Dedifferentiated amniotic fluid mesenchymal stem cell (primary cell): ENCODE results near the gene TM4SF4.

Experiments used
- DNase-seq: peaks from one replicate; pipeline ENCODE4 v3.0.0-alpha.2; 2016; ENCODE audit errors: extremely low spot score

TM4SF4 gene

DNA sequence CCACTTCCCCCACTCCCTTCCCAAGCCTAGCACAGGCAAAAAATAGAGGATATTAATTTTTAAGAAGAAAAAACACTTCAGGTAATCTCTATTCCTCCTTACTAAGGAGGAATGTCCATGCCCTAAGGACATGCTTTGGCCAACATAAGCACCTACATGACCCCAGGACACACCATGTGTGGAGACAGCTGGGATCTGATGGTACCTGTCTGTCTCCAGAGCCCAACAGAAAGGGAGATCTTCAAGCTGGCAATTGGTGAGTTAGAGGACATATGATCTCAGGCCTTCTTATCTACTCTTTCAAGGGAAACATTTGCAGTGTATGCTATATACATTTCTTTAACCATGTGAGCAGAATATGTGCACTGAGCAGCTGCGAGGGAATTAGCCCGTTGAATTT is 7.0 kb downstream of the TM4SF4 start:
- DNase-seq: no peak

DNA sequence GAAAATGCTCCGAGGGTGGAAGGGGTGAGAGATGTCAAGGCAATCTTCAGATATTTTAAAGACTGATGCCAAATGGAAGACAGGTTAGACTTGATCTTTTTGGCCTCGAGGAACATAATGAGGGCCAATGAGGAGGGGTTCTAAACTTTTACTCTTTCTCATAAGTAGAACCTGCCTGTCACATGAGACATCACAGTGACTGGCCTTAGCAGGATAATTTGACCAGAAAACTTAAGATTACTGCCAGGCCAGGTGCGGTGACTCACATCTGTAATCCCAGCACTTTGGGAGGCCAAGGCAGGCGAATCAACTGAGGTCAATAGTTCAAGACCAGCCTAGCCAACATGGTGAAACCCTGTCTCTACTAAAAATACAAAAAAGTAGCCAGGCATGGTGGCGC is 12.2 kb downstream of the TM4SF4 start:
- DNase-seq: no peak

DNA sequence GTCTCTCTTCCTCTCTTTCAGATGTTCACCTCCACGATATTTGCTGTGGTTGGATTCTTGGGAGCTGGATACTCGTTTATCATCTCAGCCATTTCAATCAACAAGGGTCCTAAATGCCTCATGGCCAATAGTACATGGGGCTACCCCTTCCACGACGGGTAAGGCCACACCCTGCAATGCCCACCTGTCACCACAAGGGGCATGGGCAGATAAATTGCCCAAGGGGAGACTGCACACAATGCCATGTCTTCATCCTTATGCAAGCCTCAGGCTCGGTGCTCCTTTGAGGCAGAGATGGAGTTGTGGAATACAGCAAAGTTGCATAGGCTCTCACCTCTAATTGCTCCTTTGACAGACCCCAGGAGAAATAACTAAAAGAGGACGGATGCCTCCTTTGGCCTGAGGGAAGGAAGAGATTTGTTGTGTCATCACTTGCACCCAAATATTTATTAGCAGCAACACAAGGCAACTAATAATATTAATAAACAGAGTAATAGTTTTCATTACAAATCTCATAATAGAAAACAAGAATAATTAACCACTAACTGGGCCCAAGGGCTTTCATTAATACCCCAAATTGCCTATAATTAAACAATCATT is 13.2 kb downstream of the TM4SF4 start:
- DNase-seq: no peak

DNA sequence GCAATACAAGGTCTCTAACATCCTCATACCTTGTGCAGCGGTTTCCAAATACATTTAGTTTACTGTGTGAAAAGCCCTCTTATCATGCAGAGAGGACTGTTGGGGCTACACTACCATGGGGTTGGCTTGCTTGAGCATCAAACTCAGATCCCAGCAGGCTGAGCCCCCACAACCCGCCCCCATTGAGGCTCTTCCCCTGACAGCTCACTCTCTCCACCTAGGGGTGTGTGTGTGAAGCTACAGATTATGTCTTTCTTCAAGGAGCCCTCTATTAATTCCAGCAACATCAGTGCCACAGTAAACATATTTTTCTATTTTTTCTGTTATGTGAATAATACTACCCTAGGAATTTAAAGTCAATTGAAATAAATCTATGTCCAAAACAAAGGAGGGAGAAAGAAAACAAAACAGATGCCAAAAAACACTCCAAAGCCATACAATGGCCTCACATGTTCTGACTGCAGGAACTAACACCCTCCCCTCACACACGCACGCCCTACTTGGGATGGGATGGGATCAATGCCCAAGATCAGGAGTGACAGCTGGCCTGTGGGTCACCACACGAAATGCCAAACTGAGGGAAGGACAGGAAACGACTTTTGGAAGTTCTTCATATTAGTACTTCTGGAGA is 14.7 kb downstream of the TM4SF4 start:
- DNase-seq: no peak

DNA sequence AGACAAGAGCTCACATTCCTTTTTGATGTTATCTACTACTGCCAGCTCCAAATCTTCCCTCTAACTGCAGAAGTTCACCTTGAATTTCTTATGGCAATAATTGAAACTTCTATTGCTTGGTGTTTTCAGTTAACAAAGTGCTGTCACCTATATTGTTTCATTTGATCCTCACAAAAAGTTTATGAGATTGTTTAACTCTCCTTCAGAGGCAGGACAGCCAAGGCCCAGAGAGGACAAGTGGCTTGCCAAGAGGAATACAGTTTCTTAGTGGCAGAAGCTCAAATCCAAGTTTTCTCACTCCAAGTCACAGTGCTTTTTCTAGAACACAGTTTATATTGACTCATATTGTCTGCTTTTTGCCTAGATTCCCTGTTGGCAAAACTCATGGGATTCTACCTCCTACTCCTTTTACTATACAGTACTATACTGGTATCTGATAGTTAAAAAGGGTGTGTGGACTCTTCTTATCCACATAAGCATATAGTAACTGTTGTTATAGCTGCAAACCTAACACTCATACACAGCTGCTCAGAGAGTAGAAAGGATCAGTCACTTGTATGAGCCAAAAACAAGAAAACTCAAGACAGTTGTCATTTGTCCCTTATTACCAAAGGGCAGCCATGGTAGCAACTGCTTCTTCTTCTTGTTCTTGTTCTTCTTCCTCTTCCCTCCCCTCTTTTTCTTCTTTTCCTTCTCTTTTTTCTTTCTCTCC is 15.9 kb downstream of the TM4SF4 start:
- no peak for DNase-seq

DNA sequence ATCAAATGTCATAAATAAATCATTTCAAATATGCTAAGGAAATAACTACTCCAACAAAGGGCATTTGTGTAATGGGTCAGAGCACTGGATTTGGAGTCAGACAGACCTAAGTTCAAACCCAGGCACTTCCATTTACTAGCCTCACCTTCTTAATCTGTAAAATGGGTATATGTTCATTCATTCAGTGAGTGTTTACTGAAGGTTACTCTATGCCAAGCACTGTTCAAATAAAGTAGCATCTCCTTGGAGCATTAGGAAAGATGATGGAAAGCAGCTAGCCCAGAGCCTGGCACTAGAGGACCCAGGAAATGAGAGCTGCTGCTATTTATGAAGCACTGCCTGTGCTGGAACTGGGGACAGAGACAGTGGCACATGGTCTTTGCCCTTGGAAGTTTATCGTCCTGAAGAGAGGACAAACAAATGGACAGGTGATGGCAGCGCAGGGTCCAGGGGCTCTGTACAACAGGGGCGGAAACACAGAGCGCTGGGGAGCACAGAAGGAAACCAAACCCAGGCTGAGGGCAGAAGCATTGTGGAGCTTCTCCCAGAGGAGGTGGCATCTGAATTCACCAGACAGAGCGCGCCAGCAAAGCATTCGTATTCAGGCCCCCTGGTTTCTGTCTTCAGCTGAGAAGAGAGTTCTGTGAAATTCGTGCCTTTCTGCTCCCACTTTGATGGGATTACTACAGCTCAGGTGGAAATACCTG is 19.0 kb downstream of the TM4SF4 start:
- DNase-seq: no peak

DNA sequence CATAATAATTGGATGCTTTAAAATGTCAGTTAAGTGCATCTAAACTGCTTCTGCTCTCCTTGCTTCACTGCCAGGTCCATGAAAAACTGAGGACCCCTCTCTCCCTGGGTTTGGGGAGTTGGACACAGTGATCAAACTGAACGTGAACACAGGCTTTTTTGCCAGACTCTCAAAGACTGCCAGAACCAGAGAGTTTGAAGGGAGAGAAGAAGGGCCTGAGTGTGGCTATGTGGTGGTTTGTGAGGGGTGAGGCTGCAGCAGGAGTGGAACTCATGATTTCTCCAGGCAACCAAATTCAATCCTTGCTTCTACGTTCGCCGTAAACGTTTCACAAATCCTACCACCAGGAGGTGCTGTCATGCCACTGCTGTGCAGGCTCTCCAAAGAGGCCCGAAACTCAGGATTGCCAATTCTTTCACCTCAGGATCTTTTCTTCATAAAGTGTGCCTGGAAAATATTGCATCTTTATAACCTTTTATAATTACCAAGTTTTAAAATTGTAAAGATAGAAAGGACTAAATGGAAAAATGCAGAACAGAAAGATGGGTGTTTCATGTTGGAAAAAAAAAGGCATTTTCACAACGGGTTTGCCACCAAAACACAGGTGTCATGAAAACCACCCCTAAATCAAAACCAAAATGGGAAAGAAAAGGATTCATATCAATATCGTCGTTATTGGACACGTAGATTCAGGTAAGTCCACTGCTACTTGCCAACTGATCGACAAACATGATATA is 19.7 kb downstream of the TM4SF4 start:
- peak; percentile 56 for DNase-seq

DNA sequence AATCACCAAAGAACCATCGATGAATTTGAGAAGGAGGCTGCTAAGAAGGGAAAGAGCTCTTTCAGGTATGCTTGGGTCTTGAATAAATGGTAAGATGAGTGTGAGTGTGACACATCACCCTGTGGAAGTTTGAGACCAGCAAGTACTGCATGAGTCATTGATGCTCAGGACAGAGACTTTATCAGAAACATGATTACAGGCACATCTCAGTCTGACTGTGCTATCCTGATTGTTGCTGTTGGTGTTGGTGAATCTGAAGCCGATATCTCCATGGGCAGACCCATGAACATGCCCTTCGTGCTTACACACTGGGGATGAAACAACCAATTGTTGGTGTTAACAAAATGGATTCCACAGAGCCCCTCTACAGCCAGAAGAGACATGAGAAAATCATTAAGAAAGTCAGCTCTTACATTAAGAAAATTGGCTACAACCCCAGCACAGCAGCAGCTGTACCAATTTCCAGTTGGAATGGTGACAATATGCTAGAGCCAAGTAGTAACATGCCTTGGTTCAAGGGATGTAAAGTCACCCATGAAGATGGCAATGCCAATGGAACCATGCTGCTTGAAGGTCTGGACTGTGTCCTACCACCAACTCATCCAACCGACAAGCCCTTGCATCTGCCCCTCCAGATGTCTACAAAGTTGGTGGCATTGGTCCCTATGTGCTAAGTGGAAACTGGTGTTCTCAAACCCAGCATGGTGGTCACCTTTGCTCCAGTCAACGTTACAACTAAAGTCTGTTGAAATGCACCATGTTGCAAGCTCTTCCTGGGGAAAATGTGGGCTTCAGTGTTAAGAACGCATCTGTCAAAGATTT is 20.5 kb downstream of the TM4SF4 start:
- no peak for DNase-seq

DNA sequence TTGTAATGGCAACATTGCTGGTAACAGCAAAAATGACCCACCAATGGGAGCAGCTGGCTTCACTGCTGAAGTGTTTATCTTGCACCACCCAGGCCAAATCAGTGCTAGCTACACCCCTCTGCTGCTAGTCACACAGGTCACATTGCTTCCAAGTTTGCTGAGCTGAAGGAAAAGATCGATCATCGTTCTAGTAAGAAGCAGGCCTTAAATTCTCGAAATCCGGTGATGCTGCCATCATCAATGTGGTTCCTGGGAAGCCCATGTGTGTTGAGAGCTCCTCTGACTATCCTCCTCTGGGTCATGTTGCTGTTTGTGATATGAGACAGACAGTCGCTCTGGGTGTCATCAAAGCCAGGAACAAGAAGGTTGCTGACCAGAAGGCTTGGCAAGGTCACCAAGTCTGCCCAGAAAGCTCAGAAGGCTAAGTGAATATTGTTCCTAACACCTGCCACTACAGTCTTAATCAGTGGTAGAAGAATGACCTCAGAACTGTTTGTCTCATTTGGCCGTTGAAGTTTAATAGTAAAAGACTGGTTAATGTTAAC is 21.2 kb downstream of the TM4SF4 start:
- DNase-seq: no peak

DNA sequence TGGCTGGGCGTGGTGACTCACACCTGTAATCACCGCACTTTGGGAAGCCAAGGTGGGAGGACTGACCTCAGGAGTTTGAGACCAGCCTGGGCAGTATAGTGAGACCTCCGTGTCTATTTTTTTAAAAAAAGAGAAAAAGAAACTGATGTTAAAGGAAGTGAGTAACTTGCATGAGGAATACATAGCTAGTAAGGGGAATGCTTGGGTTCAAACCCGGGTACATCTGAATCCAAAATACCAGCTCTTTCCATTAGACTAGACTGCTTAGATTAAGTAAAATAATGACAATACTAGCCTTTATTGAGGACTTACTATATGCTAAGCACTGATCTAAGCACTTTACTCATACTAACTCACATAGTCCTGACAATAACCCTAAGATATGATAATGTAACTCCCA is 22.4 kb downstream of the TM4SF4 start:
- DNase-seq: no peak

DNA sequence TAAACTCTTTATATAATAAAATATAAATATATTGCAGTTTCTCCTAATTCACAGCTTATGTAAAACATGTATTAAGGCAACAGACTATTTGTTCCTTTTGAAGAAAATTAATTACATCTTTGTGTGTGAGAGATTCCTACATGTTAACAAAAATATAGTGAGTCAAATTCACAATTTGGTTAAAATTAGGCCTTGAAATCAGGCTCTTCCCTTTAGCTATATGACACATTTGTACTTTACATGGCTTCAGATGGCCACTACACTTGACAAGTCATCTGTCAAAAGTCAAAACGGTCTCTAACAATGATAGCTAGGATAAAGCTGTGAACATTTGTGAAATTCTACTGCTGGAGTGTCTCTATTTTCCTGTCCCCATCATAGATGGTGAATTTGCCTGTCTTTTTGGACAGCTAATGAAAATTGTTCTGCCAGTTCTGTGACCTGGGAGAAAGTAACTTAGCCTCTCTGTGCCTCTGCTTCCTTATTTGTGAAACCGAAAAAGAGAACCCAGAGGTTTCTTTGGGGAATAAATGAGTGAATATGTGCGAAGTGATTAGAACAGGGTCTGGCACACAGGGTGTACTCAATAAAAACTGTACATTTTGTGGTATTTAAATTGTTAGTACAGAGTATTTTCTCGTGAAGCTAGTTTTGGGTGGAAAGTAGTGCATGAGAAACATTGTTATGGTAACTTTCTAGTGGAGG is 23.6 kb downstream of the TM4SF4 start:
- DNase-seq: no peak

DNA sequence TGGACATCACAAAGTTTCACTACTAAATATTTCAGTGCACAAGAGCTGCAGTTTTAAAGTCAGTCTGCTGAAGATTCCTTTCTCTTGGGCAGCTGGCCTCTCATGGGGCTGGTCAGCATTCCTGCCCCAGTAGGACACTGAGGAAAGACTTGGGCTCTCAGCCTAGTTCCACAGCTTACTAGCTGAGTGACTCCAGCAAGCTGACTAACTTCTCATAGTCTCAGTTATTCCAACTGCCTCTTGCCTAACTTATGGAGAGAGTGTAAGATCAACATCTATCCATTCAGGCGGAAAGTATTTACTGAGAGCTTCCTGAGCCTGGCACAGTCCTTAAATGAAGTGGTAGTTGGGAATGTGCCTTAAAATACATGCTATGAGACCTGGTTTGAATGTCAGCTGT is 27.0 kb downstream of the TM4SF4 start:
- peak; percentile 86 for DNase-seq

DNA sequence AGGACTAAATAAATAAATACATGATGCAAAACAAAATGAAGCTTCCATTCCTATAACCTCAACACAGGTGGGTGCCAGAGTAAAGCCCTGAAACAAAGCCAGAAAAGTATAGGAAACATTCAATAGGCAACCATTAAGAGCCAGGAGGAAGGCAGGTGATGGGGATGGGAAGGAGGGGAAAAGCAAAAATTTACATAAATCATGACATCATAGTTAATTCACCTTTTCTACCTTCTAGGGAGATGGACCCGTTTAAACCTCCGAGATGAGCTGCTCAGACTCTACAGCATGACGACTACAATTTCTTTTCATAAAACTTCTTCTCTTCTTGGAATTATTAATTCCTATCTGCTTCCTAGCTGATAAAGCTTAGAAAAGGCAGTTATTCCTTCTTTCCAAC is 27.9 kb downstream of the TM4SF4 start:
- DNase-seq: no peak

DNA sequence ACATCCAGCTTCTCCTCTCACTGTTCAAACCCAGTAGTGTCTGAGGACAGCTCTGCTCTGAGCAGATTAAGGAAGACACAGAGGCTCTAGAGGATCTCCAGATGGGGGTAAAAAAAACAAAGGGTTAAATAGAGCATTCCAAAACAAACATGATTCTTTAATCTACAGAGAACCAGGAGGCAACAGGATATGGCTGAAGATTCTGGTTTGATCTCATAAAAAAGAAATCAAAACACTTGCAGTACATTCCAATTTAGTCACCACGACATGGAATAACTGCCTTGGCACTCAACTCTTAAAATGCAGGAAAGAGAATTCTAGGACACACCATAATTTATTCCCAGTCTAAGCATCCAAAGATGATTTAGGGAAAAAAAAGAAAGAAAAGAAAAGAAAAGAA is 32.0 kb downstream of the TM4SF4 start:
- DNase-seq: no peak

DNA sequence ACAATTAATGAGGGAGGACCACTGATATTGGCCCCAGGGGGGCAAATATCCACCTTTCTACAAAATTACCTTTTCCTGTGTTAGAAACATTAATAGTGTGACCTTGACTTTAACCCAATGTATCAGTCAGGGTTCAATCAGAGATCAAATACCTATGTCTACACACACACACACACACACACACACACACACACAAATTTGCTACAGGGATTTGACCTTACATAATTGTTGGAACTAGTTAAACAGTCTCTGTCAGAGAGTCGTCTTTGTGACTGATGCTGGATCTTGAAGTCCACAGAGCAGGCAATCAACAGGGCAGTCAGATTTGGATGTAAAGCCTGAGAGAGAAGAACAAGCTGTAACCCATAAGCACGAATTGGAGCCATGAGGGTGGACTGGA is 32.5 kb downstream of the TM4SF4 start:
- DNase-seq: no peak

DNA sequence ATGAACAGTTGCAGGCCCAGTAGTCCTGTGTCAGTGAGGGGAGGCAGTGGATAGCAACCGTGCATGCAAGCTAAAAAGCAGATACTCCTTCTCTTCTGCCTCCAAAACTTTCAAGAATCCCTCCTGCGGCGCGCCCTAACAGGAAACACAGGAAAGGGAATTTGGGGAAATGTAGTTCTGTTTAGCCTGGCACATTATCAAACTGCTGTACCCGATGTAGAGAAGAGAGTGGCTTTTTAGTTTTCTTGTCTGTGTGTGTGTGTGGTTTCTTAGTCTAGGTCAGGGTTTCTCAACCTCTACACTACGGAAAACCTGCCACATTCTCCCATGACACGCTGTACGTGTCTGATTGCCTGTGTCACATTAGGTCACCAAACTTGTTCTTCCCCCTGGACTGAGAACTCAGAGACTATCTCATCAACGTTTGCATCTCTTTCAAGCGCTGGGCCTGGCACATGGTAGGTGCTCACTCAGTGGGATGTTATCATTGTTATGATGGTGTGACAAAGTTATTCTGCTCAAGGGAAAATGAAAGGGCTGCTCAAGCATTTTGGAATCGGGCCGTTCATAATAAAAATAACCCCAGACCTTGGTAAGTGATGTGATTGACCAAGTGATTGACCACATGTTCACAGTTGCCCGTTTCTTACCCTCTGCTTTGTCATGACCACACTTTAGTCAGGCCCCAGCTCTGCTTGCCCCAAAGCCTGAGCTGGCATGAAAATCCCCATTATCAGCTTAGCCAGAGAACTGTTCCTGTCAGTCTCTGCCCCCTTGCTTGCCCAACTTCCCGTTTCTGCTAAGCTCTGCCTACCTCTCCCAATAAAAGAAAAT is 33.2 kb downstream of the TM4SF4 start:
- DNase-seq: no peak

DNA sequence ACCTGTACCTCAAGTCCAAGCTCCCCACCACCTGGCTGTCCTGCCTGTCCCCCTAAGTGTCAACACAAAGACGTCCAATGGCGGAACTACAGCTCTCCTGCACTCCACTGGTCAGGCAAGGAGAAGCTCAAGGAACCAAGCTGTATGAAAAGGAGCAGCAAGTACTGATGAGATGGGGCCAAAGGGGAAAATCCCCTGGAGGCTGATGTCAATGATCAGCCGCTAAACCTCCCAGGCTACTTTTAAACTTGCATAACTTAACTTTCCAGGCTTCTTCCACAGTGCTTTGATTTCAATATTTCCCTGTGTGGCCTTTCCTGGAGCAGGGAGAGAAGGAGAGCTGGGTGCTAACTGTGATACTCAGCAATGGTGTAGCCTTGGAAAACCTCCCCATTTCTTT is 35.0 kb downstream of the TM4SF4 start:
- DNase-seq: no peak

DNA sequence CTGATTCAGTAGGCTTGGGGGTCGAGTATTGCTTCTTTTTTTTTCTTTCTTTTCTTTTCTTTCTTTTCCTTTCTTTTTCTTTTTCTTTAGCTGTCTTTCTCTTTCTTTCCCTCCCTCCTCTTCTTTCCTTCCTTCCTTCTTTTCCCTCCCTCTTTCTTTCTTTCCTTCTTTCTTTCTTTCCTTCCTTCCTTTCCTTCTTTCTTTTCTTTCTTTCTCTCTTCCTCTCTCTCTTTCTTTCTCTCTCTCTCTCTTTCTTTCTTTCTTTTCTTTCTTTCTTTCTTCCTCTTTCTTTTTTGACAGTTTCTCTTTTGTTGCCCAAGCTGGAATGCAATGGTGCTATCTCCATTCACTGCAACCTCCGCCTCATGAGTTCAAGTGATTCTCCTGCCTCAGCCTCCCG is 36.0 kb downstream of the TM4SF4 start:
- no peak for DNase-seq

DNA sequence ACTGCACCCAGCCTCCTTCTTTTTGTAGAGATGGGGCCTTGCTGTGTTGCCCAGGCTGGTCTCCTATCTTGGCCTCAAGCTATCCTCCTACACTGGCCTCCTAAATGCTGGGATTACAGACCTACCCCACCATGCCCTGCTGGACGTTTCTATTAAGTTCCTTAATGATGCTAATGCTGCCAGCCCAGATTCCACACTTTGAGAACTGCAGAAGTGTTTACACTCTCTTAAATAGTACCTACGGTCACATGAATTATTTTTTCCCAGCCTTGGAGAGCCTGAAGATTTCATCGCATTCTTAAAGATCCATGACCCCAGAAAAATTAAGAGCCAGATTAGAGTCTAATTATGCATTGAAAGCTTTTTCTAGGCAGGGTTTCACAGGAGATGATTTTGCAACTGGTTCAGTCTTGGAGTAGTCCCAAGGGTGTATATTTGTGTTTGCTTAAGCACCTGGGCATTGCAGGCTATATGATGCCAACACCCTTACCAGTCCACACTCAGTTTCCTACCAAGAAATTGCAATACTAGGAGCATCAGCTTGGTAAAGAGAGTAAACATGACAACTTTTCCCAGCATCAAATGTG is 36.6 kb downstream of the TM4SF4 start:
- no peak for DNase-seq
